ENCODE measurements around the gene CMTM3.
"Not testable (repeated sequence)": the region's sequence is repeated elsewhere in the genome, so short reads cannot be mapped to it uniquely, and the experiment has no call there.

Gene CMTM3

GRCh38 chr16:66660422-66661209 lies 56.1 kb downstream of the CMTM3 start:
- Histone ChIP-seq H3K4me3 (ENCODE audit: low read length) (no peak overlapping the region), H3K36me3 (ENCODE audit: control insufficient read depth, low read depth, low read length) (no peaks in the 10 kb centered on the region), H3K27ac (ENCODE audit: low read length) (no peak overlapping the region), H3K9ac (ENCODE audit: low read length) (no peak overlapping the region), H3K9me3 (ENCODE audit: control insufficient read depth, low read depth, low read length) (no peaks in the 10 kb centered on the region), H3K27me3 (ENCODE audit: control insufficient read depth, insufficient read depth, low read length) (no peaks in the 10 kb centered on the region), H3K4me1 (ENCODE audit: control insufficient read depth, low read depth, low read length) (peaks cover 4% of the 10 kb centered on the region)

GRCh38 chr16:66661210-66661560 lies 56.7 kb downstream of the CMTM3 start:
- Histone ChIP-seq H3K27ac (ENCODE audit: low read length) (no peak overlapping the region), H3K4me3 (ENCODE audit: low read length) (no peak overlapping the region), H3K36me3 (ENCODE audit: control insufficient read depth, low read depth, low read length) (no peaks in the 10 kb centered on the region), H3K9me3 (ENCODE audit: control insufficient read depth, low read depth, low read length) (no peaks in the 10 kb centered on the region), H3K9ac (ENCODE audit: low read length) (no peak overlapping the region), H3K4me1 (ENCODE audit: control insufficient read depth, low read depth, low read length) (peaks cover 4% of the 10 kb centered on the region), H3K27me3 (ENCODE audit: control insufficient read depth, insufficient read depth, low read length) (no peaks in the 10 kb centered on the region)

- H3K27me3 ChIP-seq (ENCODE audit: control insufficient read depth, insufficient read depth, low read length): not testable (repeated sequence)
These were observed 57.3 kb downstream of the CMTM3 start for GRCh38 chr16:66661671-66662346.

GRCh38 chr16:66662445-66663194 lies 58.1 kb downstream of the CMTM3 start:
- no peak overlapping the region for H3K4me3 ChIP-seq (ENCODE audit: low read length)
- H3K27me3 ChIP-seq (ENCODE audit: control insufficient read depth, insufficient read depth, low read length): no peaks in the 10 kb centered on the region
- H3K9ac ChIP-seq (ENCODE audit: low read length): no peak overlapping the region
- H3K27ac ChIP-seq (ENCODE audit: low read length): no peak overlapping the region
- H3K36me3 ChIP-seq (ENCODE audit: control insufficient read depth, low read depth, low read length): no peaks in the 10 kb centered on the region
- H3K9me3 ChIP-seq (ENCODE audit: control insufficient read depth, low read depth, low read length): no peaks in the 10 kb centered on the region
- H3K4me1 ChIP-seq (ENCODE audit: control insufficient read depth, low read depth, low read length): peaks cover 4% of the 10 kb centered on the region

More at GRCh38 chr16:66661671-66662346, 57.3 kb downstream of the CMTM3 start:
- not testable (repeated sequence) for H3K27ac ChIP-seq (ENCODE audit: low read length); H3K36me3 ChIP-seq (ENCODE audit: control insufficient read depth, low read depth, low read length); H3K4me1 ChIP-seq (ENCODE audit: control insufficient read depth, low read depth, low read length); H3K4me3 ChIP-seq (ENCODE audit: low read length); H3K9me3 ChIP-seq (ENCODE audit: control insufficient read depth, low read depth, low read length); H3K9ac ChIP-seq (ENCODE audit: low read length)
